Esophagus squamous epithelium (tissue), 5 donors: ENCODE results near the gene HBA1. TPM values are rescaled to one million over a fixed set of nuclear protein-coding genes. Genes with fewer than 3 reads are reported as not detected.
"Not testable (repeated sequence)": the region's sequence is repeated elsewhere in the genome, so short reads cannot be mapped to it uniquely, and the experiment has no call there.

ENCODE experiments used
- DNase-seq: peaks from one replicate; lab custom pipeline; 2025; lab: John Stamatoyannopoulos, UW
- H3K27ac ChIP-seq, 4 donors: fragments of 200-600 bp; sonication (generic); one replicate each; pipeline ENCODE4 v1.5.1; 2016 to 2019; ENCODE audit warnings: mild to moderate bottlenecking in 1 of 4
- H3K27me3 ChIP-seq, 4 donors: fragments of 200-600 bp; sonication (generic); 1 replicate in 3 of 4; 2 replicates in 1 of 4; pipeline versions ENCODE4 v1.5.1 to v1.6.0; 2017 to 2021; ENCODE audit warnings: antibody characterized with exemption in 1 of 4
- H3K36me3 ChIP-seq, 3 donors: fragments of 200-600 bp; sonication (generic); one replicate each; pipeline ENCODE4 v1.5.1; 2016 to 2019
- H3K4me1 ChIP-seq, 3 donors: fragments of 200-600 bp; sonication (generic); one replicate each; pipeline ENCODE4 v1.5.1; 2017 to 2019
- H3K4me3 ChIP-seq, 4 donors: fragments of 200-600 bp; sonication (generic); 1 replicate in 3 of 4; 2 replicates in 1 of 4; pipeline ENCODE4 v1.5.1; 2016 to 2019; ENCODE audit warnings: mild to moderate bottlenecking in 2 of 4, moderate library complexity in 1 of 4
- H3K9me3 ChIP-seq, 3 donors: fragments of 200-600 bp; sonication (generic); one replicate each; pipeline ENCODE4 v1.5.1; 2016 to 2019
- CTCF ChIP-seq, 6 experiments: fragments of 450-650 bp in 4 of 6; fragments of 200-600 bp in 2 of 6; sonication (generic) in 2 of 6; IDR thresholded peaks; one replicate each; pipeline ENCODE4 v1.5.1; 2016 to 2019; ENCODE audit warnings: antibody characterized with exemption in 6 of 6, mild to moderate bottlenecking in 4 of 6, moderate library complexity in 4 of 6
- POLR2A ChIP-seq, 4 donors: fragments of 450-650 bp; IDR thresholded peaks; one replicate each; pipeline ENCODE4 v1.6.1; 2017; ENCODE audit warnings: antibody characterized with exemption in 4 of 4, mild to moderate bottlenecking in 4 of 4, moderate library complexity in 3 of 4
- WGBS, 2 donors: methylation state at CpG; one replicate each; pipeline ENCODE4 v1.1.5; 2018; 5-methylcytosine and 5-hydroxymethylcytosine counted together
- intact Hi-C: fragments of 100-400 bp; cut with DNase I; formaldehyde crosslinking; loops from one replicate; pipeline ENCODE4 v1.15.0; 2022
- total RNA-seq, 4 donors: library from RNA; depleted of rRNA; stranded (reverse); fragments of >200 nt; gene quantifications; one replicate each; pipeline ENCODE4 v1.1.0, GENCODE V29; 2016
- donor health status: DM: yes; HTN: yes; CAD: no.

HBA1 gene
- total RNA-seq = 10 to 100 TPM in 1 of 4 donors, 1 to 10 TPM in 1, not detected in 2; 1.0 to 12.9 TPM

- WGBS, 2 donors = no CpG with 5 or more reads among the region's 88 CpGs
Observed at GRCh38 chr16:176477-177382, at the start of gene HBA1. Gene HBA1, plus strand, starts transcription at chr16:176680. Its CDS starts 37 bp downstream, at chr16:176717.

GRCh38 chr16:129075-129474 lies 47.4 kb upstream of the HBA1 start:
- Histone ChIP-seq H3K27ac (no peak overlapping the region), H3K27me3 (no peaks in the 10 kb centered on the region), H3K36me3 (peaks cover 0 to 24% (median 0%) of the 10 kb centered on the region in 3 donors), H3K4me3 (no peak overlapping the region), H3K9me3 (no peaks in the 10 kb centered on the region), H3K4me1 (no peaks in the 10 kb centered on the region)
- 93 to 95% methylated on average over 2 of the region's 2 CpGs for WGBS, 2 donors
- TF ChIP-seq POLR2A (IDR thresholded peaks at IDR 0.05) (no peak), CTCF (IDR thresholded peaks at IDR 0.05) (no peak)
- DNase-seq = no peak
- intact Hi-C loops = no loop called here

More at GRCh38 chr16:176477-177382, at the start of gene HBA1:
- peak within 1 kb of the TSS in 1 of 4 donors; percentile 38 for H3K4me3 ChIP-seq
- H3K27ac ChIP-seq, intact Hi-C loops, H3K36me3 ChIP-seq, DNase-seq, H3K9me3 ChIP-seq: not testable (repeated sequence)
- peaks cover 5 to 82% (median 38%) of the 10 kb centered on the region in 4 donors for H3K27me3 ChIP-seq
- peaks cover 13 to 38% (median 16%) of the 10 kb centered on the region in 3 donors for H3K4me1 ChIP-seq

- no peaks in the 10 kb centered on the region for H3K4me1 ChIP-seq
- H3K9me3 ChIP-seq = no peaks in the 10 kb centered on the region
- no peaks in the 10 kb centered on the region for H3K27me3 ChIP-seq
- intact Hi-C loops = no loop called here
- DNase-seq = no peak
- peaks cover 0 to 12% (median 0%) of the 10 kb centered on the region in 3 donors for H3K36me3 ChIP-seq
- H3K27ac ChIP-seq = no peak overlapping the region
- TF ChIP-seq POLR2A (IDR thresholded peaks at IDR 0.05) = no peak
- TF ChIP-seq CTCF (IDR thresholded peaks at IDR 0.05) = no peak
- 91 to 93% methylated on average over 14 to 15 of the region's 15 CpGs for WGBS, 2 donors
- no peak overlapping the region for H3K4me3 ChIP-seq
Observed at GRCh38 chr16:130533-131173, 45.8 kb upstream of the HBA1 start.

- WGBS, 2 donors = 87 to 94% methylated on average over 7 of the region's 7 CpGs
- peaks cover 0 to 14% (median under 1%) of the 10 kb centered on the region in 3 donors for H3K4me1 ChIP-seq
- DNase-seq = no peak
- H3K36me3 ChIP-seq = peaks cover 0 to 9% (median 0%) of the 10 kb centered on the region in 3 donors
- H3K4me3 ChIP-seq = no peak overlapping the region
- TF ChIP-seq CTCF (IDR thresholded peaks at IDR 0.05) (no peak), POLR2A (IDR thresholded peaks at IDR 0.05) (no peak)
- no peak overlapping the region for H3K27ac ChIP-seq
- no peaks in the 10 kb centered on the region for H3K9me3 ChIP-seq
- H3K27me3 ChIP-seq = no peaks in the 10 kb centered on the region
- intact Hi-C loops = no loop called here
Observed at GRCh38 chr16:132120-132519, 44.4 kb upstream of the HBA1 start.

GRCh38 chr16:133716-134115 lies 42.8 kb upstream of the HBA1 start:
- Histone ChIP-seq H3K4me3 (no peak overlapping the region), H3K36me3 (peaks cover 0 to 9% (median 0%) of the 10 kb centered on the region in 3 donors), H3K27ac (no peak overlapping the region), H3K9me3 (no peaks in the 10 kb centered on the region), H3K4me1 (peaks cover 0 to 22% (median 6%) of the 10 kb centered on the region in 3 donors), H3K27me3 (no peaks in the 10 kb centered on the region)
- TF ChIP-seq CTCF (IDR thresholded peaks at IDR 0.05) (no peak), POLR2A (IDR thresholded peaks at IDR 0.05) (no peak)
- 91 to 93% methylated on average over 2 of the region's 2 CpGs for WGBS, 2 donors
- DNase-seq = no peak
- intact Hi-C loops = no loop called here
